SJCRH30 (cell line): ENCODE results near the gene TPRG1L. TPM values are rescaled to one million over a fixed set of nuclear protein-coding genes. Genes with fewer than 3 reads are reported as not detected.
"Not testable (repeated sequence)": the region's sequence is repeated elsewhere in the genome, so short reads cannot be mapped to it uniquely, and the experiment has no call there.

Experiments
- DNase-seq, 2 experiments: peaks; one replicate each; pipeline ENCODE4 v3.0.0-alpha.2; 2015 to 2020
- H3K27ac ChIP-seq: fragments of 250-450 bp; sonication (Bioruptor Pico); 2 replicates; pipeline ENCODE4 v1.5.1; 2020; ENCODE audit warnings: mild to moderate bottlenecking, moderate library complexity
- H3K27me3 ChIP-seq: fragments of 250-450 bp; sonication (Bioruptor Pico); 2 replicates; pipeline ENCODE4 v1.5.1; 2020; ENCODE audit warnings: mild to moderate bottlenecking, moderate library complexity
- H3K36me3 ChIP-seq: fragments of 250-450 bp; sonication (Bioruptor Pico); 2 replicates; pipeline ENCODE4 v1.5.1; 2020; ENCODE audit warnings: mild to moderate bottlenecking, moderate library complexity
- H3K4me1 ChIP-seq: fragments of 250-450 bp; sonication (Bioruptor Pico); 2 replicates; pipeline ENCODE4 v1.5.1; 2020; ENCODE audit warnings: mild to moderate bottlenecking, moderate library complexity
- H3K4me3 ChIP-seq: fragments of 250-450 bp; sonication (Bioruptor Pico); 2 replicates; pipeline ENCODE4 v1.5.1; 2020; ENCODE audit warnings: mild to moderate bottlenecking, moderate library complexity
- H3K9me3 ChIP-seq: fragments of 250-450 bp; sonication (Bioruptor Pico); replicated peaks from 2 replicates; pipeline ENCODE4 v1.5.1; 2020; ENCODE audit warnings: mild to moderate bottlenecking, moderate library complexity
- total RNA-seq: library from RNA; depleted of rRNA; stranded (reverse); fragments of >200 nt; shearing (Covaris generic); gene quantifications from 2 replicates; pipeline ENCODE4 v1.2.3, GENCODE V29; 2014

TPRG1L gene
- total RNA-seq, 1 experiment from 2014 or later, result 21.1 TPM

DNA sequence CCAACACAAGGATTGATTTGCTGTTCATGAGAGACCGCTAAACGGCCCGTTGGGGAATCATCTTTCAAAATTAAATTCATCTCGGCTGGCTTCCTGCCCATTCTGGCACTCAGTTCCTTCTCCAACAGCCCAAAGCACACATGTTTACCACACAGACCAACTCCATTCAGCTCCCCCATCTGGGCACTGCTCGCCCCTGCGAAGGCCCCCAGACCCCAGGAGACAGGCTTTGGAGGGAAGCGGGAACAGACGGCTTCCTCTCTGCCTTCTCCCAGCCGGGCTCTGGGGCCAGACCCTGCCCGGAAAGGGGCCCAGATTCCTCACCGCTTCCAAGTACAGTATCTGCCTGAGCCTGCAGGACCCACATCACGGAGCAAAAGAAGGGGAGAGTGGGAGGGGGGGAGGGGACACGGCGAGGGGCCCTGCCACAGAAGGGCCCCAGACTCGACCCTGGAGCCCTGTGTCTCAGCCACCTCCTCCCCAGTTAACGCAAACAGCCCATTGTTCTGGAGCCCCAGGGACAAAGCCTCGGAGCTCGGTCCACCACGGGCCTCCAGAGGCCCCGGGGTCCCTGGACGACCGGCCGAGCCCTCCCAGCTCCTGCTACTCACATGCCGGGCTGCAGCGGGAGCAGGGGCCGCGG is 14.2 kb upstream of the TPRG1L start:
- H3K27ac ChIP-seq, result no peak overlapping the region
- peaks cover 44% of the 10 kb centered on the region for H3K27me3 ChIP-seq
- peaks cover 18% of the 10 kb centered on the region for H3K4me1 ChIP-seq
- H3K36me3 ChIP-seq, result no peaks in the 10 kb centered on the region
- H3K9me3 ChIP-seq, result no peaks in the 10 kb centered on the region
- no peak overlapping the region for H3K4me3 ChIP-seq
- peak in 1 of 2 experiments; percentile 43 for DNase-seq

DNA sequence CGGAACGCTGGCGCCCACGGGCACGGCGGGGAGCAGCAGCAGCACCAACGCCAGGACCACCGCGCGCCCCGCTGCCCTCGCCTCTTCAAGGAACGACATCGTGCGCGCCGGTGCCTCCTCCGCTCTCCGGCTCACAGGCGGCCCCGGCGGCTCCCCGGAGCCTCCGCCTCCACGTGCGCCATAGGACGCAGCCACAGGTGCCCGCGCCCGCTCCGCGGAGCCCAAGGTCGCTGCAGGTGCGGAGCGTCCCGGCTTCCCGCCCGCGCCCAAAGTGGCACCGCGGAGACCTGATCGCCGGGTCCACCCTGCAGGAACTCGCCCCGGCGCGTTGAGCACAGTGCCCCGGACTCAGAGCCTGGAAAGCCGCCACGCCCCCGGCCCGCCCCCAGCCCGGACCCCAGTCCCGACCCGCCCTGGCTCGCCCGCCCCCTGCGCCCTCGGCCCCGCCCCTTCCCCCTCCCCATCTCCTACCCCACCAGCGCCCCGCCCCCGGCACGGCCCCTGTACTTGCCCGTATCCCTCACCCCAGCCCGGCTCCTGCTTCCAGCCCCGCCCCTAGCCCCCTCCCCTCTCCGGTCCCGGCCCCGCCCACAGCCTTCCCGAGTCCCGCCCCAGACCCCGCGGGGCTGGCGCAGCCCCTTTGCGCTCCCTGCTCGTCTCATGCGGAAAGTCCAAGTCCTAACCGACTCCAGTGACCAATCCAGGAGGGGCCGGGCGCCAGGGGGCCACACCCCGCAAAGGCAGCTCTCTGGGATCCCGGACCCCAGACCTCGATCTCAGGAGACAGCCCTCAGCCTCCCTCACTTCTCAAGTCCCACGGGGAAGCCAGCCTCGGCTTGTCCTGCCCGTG is 13.4 kb upstream of the TPRG1L start, which contains the start of gene MEGF6:
MEGF6 (minus strand) TSS at position 339 of the 850 bp plus-strand sequence; CDS start at position 99, 240 bp downstream.
- H3K9me3 ChIP-seq, result no peaks in the 10 kb centered on the region
- H3K4me1 ChIP-seq, result peaks cover 18% of the 10 kb centered on the region
- H3K4me3 ChIP-seq, result no peak within 1 kb of the TSS
- H3K27ac ChIP-seq, result no peak within 1 kb of the TSS
- no peak for DNase-seq
- no peaks in the 10 kb centered on the region for H3K36me3 ChIP-seq
- H3K27me3 ChIP-seq, result peaks cover 49% of the 10 kb centered on the region

DNA sequence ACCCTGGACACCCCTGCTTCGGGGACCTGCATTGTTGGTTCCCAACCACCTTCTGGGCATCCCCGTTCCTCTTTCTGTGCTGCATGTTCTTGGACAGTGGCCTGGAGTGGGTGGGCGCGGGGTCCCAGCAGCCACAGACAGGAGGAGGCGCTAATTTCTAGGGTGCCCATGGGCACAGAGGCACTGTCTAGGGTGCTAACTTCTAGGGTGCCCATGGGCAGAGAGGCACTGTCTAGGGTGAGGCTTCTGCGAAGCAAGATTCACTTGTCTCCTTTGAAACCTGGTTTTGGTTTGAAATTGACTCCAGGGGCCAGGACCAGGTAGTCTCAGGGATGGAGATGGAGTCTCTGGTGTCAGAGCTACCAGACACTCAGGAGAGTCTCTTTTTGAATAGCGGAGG is 12.7 kb upstream of the TPRG1L start:
- no peak for DNase-seq
- Histone ChIP-seq H3K27ac (no peak overlapping the region), H3K9me3 (no peaks in the 10 kb centered on the region), H3K4me3 (no peak overlapping the region), H3K27me3 (peaks cover 46% of the 10 kb centered on the region), H3K36me3 (no peaks in the 10 kb centered on the region), H3K4me1 (peaks cover 18% of the 10 kb centered on the region)

DNA sequence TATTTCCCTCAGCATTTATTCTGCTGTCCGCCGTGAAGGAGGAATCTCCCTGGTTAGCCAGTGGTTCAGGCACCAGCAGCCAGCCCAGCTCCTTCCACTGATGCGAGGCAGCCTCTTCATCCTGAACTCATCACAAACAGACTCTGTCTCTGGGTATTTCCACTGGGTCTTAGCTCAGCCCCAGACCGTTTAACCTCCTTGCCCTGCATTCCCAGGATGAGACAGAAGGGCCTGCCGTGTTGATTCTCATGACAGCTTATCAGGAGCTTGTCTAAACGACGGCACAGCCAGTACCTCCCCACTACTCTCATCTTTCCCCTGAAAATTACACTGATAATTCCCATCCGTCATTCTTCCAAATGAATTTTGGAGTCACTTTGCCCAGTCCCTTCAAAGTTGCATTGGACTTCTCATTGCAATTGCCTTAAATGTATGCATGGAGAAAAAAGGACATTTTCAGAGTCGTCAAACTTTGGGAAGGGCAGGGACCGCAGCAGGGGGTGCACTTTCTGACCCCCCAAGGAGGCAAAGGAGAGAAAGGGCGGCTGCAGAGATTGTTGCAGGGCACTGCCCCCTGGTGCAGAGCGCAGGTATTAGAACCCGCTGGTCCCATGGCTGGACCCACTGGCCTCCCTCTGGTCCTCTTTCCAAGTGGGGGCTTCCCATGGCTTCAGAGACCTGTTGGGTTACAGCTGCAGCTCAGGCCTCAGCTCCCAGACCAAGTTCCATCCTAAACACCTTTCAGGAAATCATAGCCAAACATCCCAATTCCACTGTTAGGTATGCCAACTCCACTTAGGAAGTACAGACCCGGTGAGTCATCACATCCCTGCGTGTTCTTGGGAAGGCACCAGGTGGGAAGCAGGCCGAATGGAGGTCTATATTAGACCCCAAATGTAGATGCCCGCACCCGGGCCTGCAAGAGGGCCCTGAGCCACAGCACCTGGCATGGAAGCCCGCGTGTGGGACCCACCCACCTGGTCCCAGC is 9.8 kb upstream of the TPRG1L start:
- peak; percentile 40 to 57 for DNase-seq
- Histone ChIP-seq H3K36me3 (no peaks in the 10 kb centered on the region), H3K9me3 (no peaks in the 10 kb centered on the region), H3K4me1 (peaks cover 18% of the 10 kb centered on the region), H3K4me3 (no peak overlapping the region), H3K27ac (no peak overlapping the region), H3K27me3 (peaks cover 41% of the 10 kb centered on the region)

DNA sequence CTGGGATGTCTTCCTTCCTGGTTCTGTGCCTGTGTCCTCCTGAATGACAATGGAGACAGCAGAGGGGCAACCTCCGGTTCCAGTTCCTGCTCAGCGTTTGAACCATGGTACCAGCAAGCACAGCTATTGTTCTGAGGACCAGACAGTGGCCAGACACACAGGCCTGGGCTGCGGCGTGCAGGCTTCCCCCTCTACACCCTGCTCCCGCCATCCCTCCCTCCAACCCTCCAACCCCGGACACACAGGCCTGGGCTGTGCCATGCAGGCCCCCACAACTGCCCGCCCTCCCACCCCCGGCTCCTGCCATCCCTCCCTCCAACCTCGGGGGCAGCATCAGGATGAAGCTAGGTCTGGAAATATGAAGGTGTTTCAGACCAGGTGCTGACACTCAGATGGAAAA is 8.0 kb upstream of the TPRG1L start:
- no peak overlapping the region for H3K27ac ChIP-seq
- peaks cover 18% of the 10 kb centered on the region for H3K4me1 ChIP-seq
- no peaks in the 10 kb centered on the region for H3K9me3 ChIP-seq
- no peak for DNase-seq
- no peak overlapping the region for H3K4me3 ChIP-seq
- H3K36me3 ChIP-seq, result no peaks in the 10 kb centered on the region
- peaks cover 35% of the 10 kb centered on the region for H3K27me3 ChIP-seq

DNA sequence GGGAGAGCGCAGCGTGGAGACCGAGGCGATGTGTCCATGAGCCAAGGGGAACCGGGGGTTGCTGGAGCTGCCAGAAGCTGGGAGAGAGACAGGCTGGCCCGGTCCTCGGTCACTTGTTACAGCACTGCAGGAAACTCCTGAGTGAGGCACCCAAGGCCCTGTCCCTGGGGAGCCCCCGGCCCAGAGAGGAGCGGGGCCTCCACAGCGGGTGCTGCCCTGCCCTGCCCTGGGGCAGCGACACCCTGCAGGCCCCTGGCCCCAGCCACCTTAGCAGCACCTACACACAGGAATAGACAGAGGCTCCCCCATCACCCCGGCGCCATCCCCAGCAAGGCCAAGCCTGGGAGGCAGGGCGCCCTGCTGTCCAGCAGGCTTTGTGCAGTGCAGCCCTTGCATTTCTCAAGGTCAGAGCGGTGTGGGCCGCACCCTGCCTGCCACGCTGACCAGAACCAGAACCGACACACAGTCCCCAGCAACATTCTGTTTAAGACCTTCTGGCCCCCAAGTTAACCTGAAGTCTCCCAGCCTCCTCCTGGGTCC is 6.9 kb upstream of the TPRG1L start:
- Histone ChIP-seq H3K4me1 (peaks cover 18% of the 10 kb centered on the region), H3K27ac (no peak overlapping the region), H3K9me3 (no peaks in the 10 kb centered on the region), H3K36me3 (no peaks in the 10 kb centered on the region), H3K27me3 (peaks cover 33% of the 10 kb centered on the region), H3K4me3 (no peak overlapping the region)
- DNase-seq, result no peak

DNA sequence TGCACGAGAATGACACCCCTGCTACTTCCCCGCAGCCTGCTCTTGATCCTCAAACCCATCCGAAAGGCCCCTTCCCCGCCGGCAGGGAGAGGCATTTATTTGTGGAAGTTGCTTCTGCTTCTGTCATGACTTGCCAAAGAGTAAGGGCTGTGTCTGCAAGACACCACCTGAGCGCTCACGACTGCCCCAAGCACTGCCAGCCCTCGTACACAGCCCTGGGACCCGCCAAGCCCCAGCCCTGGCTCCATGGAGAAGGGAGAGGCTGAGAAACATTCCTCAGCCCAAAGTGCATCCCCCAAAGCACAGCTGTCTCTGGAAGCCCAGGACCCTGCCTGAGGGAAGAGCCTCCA is 6.3 kb upstream of the TPRG1L start:
- Histone ChIP-seq H3K27ac (no peak overlapping the region), H3K36me3 (no peaks in the 10 kb centered on the region), H3K27me3 (peaks cover 33% of the 10 kb centered on the region), H3K9me3 (no peaks in the 10 kb centered on the region), H3K4me3 (no peak overlapping the region), H3K4me1 (peaks cover 12% of the 10 kb centered on the region)
- peak in 1 of 2 experiments; percentile 28 for DNase-seq

DNA sequence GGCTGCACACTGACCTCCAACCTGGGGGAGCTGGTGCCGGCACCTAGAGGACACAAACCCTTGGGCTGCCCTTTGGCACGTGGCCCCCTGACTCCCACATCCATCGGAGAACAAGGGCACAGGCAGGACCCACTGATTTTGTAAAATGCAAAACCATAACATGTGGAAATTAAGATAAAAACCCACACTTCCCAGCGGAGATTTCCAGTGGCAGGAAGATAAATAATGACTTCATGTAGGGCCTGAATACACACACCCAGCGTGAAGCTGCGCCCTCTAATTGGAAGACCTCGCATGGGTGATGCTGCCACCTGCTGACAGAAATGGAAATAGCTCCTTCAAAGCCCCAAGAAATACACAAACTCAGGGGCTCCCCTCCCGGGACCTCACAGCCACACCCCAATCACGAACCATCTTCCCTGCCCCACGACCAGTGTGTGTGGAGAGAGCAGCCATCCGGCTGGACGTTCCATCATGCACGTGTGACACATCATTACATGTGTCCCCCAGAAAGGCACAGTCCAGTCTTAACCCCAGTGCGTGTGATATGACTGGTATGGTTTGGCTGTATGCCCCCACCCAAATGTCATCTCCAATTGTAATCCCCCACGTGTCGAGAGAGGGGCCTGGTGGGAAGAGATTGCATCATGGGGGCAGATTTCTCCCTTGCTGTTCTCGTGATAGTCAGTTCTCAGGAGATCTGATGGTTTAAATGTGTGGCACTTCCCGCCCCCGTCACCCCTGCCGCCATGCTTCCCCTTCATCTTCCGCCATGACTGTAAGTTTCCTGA is 5.7 kb upstream of the TPRG1L start:
- DNase-seq, result peak; percentile 77 to 90
- H3K27ac ChIP-seq, result no peak overlapping the region
- H3K4me1 ChIP-seq, result peaks cover 6% of the 10 kb centered on the region
- no peaks in the 10 kb centered on the region for H3K9me3 ChIP-seq
- no peak overlapping the region for H3K4me3 ChIP-seq
- H3K27me3 ChIP-seq, result peaks cover 33% of the 10 kb centered on the region
- no peaks in the 10 kb centered on the region for H3K36me3 ChIP-seq

DNA sequence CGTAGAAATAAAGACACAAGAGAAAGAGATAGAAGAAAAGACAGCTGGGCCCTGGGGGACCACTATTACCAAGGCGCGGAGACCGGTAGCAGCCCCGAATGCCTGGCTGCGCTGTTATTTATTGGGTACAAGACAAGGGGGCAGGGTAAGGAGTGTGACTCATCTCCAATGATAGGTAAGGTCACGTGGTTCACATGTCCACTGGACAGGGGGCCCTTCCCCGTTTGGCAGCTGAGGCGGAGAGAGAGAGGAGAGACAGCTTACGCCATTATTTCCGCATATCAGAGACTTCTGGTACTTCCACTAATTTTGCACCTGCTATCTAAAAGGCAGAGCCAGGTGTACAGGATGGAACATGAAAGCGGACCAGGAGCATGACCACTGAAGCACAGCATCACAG is 4.1 kb upstream of the TPRG1L start:
- peaks cover 1% of the 10 kb centered on the region; the same call in 1 of the 2 replicates for H3K4me1 ChIP-seq
- peaks cover 22% of the 10 kb centered on the region for H3K27me3 ChIP-seq
- no peak overlapping the region for H3K27ac ChIP-seq
- H3K36me3 ChIP-seq, result no peaks in the 10 kb centered on the region
- no peak overlapping the region for H3K4me3 ChIP-seq
- no peaks in the 10 kb centered on the region for H3K9me3 ChIP-seq
- no peak for DNase-seq

DNA sequence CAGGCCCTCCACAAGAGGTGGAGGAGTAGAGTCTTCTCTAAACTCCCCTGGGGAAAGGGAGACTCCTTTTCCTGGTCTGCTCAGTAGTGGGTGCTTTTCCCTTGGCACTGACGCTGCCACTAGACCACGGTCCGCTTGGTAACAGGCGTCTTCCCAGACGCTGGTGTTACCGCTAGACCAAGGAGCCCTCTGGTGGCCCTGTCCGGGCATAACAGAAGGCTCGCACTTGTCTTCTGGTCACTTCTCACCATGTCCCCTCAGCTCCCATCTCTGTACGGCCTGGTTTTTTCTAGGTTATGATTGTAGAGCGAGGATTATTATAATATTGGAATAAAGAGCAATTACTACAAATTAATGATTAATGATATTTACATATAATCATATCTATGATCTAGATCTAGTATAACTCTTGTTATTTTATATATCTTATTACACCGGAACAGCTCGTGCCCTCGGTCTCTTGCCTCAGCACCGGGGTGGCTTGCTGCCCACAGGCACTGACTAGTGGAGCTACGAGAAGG is 3.6 kb upstream of the TPRG1L start:
- DNase-seq, result peak; percentile 36 to 54
- not testable (repeated sequence) for H3K36me3 ChIP-seq, H3K4me3 ChIP-seq, H3K4me1 ChIP-seq, H3K9me3 ChIP-seq, H3K27ac ChIP-seq
- peaks cover 17% of the 10 kb centered on the region; the same call in 1 of the 2 replicates for H3K27me3 ChIP-seq

DNA sequence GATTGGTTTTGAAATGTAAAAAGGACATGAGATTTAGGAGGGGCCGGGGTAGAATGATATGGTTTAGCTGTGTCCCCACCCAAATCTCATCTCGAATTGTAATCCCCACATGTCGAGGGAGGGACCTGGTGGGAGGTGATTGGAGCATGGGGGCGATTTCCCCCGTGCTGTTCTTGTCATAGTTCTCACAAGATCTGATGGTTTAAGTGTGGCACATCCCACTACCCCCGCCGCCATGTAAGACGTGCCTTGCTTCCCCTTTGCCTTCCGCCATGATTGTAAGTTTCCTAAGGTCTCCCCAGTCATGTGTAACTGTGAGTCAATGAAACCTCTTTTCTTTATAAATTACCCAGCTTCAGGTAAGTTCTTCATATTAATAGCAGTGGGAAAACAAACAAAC is 2.7 kb upstream of the TPRG1L start:
- H3K4me3 ChIP-seq, H3K27ac ChIP-seq, H3K9me3 ChIP-seq, H3K4me1 ChIP-seq, DNase-seq, H3K36me3 ChIP-seq: not testable (repeated sequence)
- H3K27me3 ChIP-seq, result peaks cover 17% of the 10 kb centered on the region; the same call in 1 of the 2 replicates

DNA sequence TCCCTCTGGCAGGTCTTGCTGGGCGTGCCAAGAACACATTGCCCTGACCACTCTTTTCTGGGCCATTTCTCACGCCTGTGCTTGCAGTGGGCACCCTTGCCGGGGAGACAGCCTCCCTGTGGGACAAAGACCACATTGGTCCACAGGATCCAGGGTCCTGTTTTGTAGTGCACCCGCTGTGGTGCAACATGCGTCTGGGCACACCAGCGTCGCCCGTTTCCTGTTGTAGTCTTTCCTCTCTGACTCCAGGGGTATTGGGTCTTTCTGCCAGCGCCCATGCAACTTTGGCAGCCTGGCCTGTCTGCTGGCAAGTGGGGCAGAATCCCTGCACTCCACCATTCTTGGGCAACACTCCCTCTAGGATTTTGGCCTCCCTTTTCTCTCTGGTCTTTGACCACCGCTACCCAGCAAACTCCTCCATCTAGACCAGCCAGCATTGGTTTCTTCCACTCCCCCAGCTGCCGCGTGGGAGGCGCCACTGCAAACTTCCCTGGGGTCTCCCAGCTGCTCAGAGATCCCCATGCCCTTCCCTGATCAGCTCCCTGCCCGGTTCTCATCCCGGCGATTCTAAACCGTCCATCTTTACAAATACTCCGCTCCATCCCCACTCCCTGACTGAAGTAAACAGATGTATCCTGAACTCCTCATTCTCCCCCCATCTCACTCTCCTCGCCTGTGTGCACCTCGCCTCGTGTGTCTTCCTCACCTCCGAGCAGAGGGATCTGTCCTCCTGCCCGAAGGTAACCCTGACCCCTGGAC is 1.2 kb upstream of the TPRG1L start:
- DNase-seq, result no peak
- Histone ChIP-seq H3K36me3 (peaks cover 4% of the 10 kb centered on the region; the same call in 1 of the 2 replicates), H3K4me1 (peaks cover 3% of the 10 kb centered on the region; the same call in 1 of the 2 replicates), H3K27ac (no peak overlapping the region), H3K4me3 (peak overlapping the region; percentile 90), H3K9me3 (no peaks in the 10 kb centered on the region), H3K27me3 (peaks cover 3% of the 10 kb centered on the region; the same call in 1 of the 2 replicates)
